BE2C (cell line): ENCODE results near the gene C1QTNF8.

ENCODE experiments used
- DNase-seq: peaks from one replicate; pipeline ENCODE4 v3.0.0-alpha.2; 2020
- H3K27me3 ChIP-seq: fragments of 250-450 bp; sonication (Bioruptor Pico); 2 replicates; pipeline ENCODE4 v1.5.1; 2020; ENCODE audit warnings: mild to moderate bottlenecking
- H3K36me3 ChIP-seq: fragments of 250-450 bp; sonication (Bioruptor Pico); 2 replicates; pipeline ENCODE4 v1.5.1; 2020; ENCODE audit warnings: mild to moderate bottlenecking
- H3K4me1 ChIP-seq: fragments of 250-450 bp; sonication (Bioruptor Pico); 2 replicates; pipeline ENCODE4 v1.5.1; 2020
- H3K4me3 ChIP-seq: 2 replicates; pipeline ENCODE4 v1.5.1; 2011; ENCODE audit warnings: low read depth, low read length
- H3K9me3 ChIP-seq: fragments of 250-450 bp; sonication (Bioruptor Pico); 2 replicates; pipeline ENCODE4 v1.5.1; 2020
- TF ChIP-seq, protein P1 (sequence below): IDR thresholded peaks from 2 replicates; pipeline ENCODE4 v1.5.1; 2012; ENCODE audit warnings: mild to moderate bottlenecking, low read depth, low read length

Gene C1QTNF8

DNA sequence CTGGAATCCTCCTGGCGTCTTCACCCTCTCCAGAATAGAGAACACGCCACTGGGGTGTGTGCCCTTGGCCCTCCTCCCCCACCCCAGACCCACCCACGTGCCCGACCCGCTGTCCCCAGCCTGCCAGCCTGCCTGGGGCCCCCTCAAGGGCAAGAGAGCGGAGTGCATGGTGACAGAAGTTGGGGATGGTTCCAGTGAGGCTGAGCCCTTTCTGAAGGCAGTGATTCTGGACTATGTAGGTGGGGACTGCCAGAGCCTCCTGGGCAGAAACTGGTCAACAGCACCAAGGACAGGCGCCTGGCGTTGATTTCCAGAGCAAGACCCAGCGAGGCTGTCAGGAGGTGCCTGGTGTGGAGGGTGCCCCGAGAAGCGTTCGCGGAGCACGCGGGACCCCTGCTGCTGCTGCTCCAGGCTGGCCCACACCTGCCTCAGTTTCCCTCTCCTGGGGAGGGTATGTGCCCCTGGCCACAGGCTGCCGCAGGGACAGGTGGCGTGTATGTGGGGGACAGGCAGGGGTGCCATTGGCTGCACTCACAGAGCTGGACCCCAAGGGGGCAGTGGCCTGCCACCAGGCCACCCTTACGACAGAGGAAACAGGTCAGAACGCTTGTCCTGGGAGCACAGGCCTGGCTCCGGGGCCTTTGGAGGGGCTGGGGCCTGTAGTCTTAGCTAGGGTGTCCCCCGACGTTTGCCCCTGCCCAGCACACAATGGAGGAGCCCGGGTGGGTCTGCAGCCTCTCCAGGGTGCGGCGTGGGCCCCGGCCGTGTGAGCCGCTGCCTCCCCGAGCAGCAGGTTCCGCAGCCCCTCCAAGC lies 22.3 kb downstream of the C1QTNF8 start:
- peaks cover 8% of the 10 kb centered on the region for H3K4me1 ChIP-seq
- no peaks in the 10 kb centered on the region for H3K36me3 ChIP-seq
- TF ChIP-seq, protein P1, sequence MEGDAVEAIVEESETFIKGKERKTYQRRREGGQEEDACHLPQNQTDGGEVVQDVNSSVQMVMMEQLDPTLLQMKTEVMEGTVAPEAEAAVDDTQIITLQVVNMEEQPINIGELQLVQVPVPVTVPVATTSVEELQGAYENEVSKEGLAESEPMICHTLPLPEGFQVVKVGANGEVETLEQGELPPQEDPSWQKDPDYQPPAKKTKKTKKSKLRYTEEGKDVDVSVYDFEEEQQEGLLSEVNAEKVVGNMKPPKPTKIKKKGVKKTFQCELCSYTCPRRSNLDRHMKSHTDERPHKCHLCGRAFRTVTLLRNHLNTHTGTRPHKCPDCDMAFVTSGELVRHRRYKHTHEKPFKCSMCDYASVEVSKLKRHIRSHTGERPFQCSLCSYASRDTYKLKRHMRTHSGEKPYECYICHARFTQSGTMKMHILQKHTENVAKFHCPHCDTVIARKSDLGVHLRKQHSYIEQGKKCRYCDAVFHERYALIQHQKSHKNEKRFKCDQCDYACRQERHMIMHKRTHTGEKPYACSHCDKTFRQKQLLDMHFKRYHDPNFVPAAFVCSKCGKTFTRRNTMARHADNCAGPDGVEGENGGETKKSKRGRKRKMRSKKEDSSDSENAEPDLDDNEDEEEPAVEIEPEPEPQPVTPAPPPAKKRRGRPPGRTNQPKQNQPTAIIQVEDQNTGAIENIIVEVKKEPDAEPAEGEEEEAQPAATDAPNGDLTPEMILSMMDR: peak; percentile 34; the same call in 1 of the 2 replicates
- H3K4me3 ChIP-seq: no peak overlapping the region
- peaks cover 80% of the 10 kb centered on the region for H3K27me3 ChIP-seq
- no peaks in the 10 kb centered on the region for H3K9me3 ChIP-seq
- DNase-seq: no peak

DNA sequence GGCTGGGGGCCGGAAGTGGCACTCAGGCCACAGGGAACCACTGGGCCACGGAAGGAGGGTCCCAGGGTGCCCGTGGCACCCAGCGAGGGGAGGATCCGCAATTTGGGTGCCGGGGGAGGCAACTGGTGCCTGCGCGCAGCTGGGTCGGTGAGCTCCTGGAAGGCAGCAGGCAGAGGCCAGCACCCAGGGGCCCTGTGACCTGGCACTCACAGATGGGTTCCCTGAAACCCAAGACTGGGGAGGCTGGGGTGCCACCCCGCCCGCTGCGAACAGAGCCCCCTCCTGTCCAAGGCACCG lies 22.8 kb downstream of the C1QTNF8 start:
- DNase-seq: no peak
- peaks cover 80% of the 10 kb centered on the region for H3K27me3 ChIP-seq

DNA sequence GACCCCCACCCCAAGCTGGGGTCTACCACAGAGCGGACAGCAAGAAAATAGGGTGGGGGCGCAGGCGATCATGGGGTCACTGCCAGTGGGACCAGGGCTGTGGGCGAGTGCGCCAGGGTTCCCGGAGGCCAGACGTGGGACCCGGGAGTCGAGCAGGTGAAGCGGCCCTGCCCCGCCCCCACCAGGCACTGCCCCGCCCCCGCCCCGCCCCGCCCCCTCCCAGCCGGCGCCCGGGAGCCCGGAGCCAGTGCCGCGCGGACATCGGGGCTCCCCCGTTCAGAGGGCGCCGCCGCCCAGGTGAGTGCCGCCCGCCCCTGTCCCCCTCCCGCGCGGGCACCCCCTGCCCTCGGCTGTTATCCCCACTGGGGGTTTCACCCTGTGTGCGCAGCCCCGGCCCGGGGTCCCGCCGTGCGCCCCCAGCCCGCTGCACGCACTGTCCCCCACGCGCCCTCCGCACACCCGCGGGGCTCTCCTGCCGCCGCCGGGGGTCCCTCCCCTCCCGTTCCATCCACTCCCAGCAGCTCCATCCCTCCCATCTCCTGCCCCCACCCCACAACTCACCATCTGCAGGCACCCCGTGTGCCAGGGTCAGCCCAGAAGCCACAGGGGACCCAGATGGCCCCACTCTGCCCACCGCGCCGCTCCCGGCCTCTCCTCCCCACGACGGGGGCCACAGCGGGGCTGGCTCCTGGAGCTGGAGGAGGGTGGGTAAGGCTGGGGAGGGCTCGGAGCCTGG lies 23.4 kb downstream of the C1QTNF8 start, which contains the start of gene SSTR5:
SSTR5 (plus strand) TSS at position 222 of the 736 bp plus-strand sequence. CDS start 6,122 bp downstream, outside the sequence.
- Histone ChIP-seq H3K4me3 (no peak within 1 kb of the TSS), H3K27me3 (peaks cover 82% of the 10 kb centered on the region), H3K4me1 (no peaks in the 10 kb centered on the region), H3K9me3 (no peaks in the 10 kb centered on the region), H3K36me3 (no peaks in the 10 kb centered on the region)
- TF ChIP-seq, protein P1: no peak
- no peak for DNase-seq

More for the DNA sequence above, 22.8 kb downstream of the C1QTNF8 start:
- TF ChIP-seq, protein P1: no peak
- H3K4me3 ChIP-seq: no peak overlapping the region
- no peaks in the 10 kb centered on the region for H3K36me3 ChIP-seq
- H3K4me1 ChIP-seq: peaks cover 2% of the 10 kb centered on the region
- no peaks in the 10 kb centered on the region for H3K9me3 ChIP-seq

DNA sequence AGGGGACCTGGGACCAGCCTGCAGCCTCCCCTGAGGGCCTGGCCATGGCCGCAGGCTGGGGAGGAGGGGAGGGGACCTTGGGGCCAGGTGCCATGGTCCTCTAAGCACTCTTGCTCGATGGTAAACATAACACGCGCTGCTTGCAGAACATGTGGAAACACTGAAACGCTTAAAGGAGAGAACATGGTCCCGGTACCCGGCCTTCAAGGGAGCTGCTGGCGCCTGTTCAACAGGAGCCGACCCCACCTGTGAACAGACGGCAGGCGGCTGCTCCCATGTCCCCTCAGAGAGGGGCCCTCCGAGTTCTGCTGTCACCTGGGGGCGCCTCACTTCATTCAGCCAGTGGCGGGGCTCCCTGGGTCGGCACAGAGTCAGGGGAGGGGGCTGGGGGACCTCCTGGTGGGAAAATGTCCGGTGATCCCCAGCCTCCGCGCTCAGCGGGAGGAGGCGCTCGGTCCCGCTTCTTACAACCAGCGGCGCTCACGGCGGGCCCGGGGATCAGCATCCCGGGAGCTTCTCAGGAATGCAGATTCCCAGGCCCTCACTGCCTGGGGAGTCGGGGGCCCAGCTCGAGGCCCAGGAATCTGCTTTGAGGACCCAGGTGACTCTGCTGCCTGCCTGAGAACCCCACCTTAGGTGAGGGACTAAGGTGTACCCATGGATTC lies 24.4 kb downstream of the C1QTNF8 start:
- Histone ChIP-seq H3K4me1 (no peaks in the 10 kb centered on the region), H3K27me3 (peaks cover 86% of the 10 kb centered on the region), H3K36me3 (no peaks in the 10 kb centered on the region), H3K4me3 (no peak overlapping the region), H3K9me3 (no peaks in the 10 kb centered on the region)
- TF ChIP-seq, protein P1: no peak
- DNase-seq: no peak

DNA sequence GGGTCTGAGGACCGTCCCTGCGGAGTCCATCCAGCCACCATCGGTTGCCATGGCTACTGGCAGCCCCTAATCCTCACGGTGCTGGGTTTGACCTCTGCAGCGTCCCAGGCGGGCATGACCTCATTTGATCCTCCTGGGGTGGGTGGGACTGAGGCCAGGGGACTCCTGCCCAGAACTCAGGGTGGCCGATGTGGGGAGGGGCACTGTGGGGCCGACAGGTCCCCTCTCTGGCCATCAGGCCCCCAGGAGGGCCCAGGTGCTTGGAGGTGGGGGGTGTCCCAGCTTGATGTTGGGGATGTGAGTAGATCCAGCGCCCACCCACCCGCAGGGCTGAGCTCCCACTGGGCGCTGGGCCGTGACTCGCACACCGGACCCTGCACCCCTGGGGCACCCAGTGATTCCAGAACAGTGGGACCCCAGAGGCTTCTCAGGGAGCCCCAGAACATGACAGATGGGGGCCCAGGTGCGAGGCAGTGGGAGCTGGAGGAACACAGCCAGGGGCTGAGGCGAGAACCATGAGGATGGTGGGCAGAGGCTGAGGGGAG lies 25.1 kb downstream of the C1QTNF8 start:
- TF ChIP-seq, protein P1: no peak
- H3K36me3 ChIP-seq: no peaks in the 10 kb centered on the region
- no peaks in the 10 kb centered on the region for H3K4me1 ChIP-seq
- DNase-seq: no peak
- H3K27me3 ChIP-seq: peaks cover 93% of the 10 kb centered on the region
- no peak overlapping the region for H3K4me3 ChIP-seq
- H3K9me3 ChIP-seq: no peaks in the 10 kb centered on the region
